Breast epithelium (tissue), 3 donors: ENCODE data around the gene GPC6.

Source experiments
- POLR2A ChIP-seq: fragments of 450-650 bp; IDR thresholded peaks from one replicate; pipeline ENCODE4 v1.6.1; 2016; ENCODE audit warnings: antibody characterized with exemption, mild to moderate bottlenecking, moderate library complexity
- POLR2AphosphoS5 ChIP-seq, 3 donors: sonication (generic); formaldehyde crosslinking; IDR thresholded peaks; one replicate each; pipeline ENCODE4 v1.6.1; 2017; ENCODE audit warnings: antibody characterized with exemption in 3 of 3
- TF ChIP-seq, protein P1 (sequence below), 3 donors: fragments of 450-650 bp; IDR thresholded peaks; one replicate each; pipeline ENCODE4 v1.5.1; 2016 to 2017; ENCODE audit warnings: antibody characterized with exemption in 3 of 3, mild to moderate bottlenecking in 3 of 3, moderate library complexity in 3 of 3

DNA sequence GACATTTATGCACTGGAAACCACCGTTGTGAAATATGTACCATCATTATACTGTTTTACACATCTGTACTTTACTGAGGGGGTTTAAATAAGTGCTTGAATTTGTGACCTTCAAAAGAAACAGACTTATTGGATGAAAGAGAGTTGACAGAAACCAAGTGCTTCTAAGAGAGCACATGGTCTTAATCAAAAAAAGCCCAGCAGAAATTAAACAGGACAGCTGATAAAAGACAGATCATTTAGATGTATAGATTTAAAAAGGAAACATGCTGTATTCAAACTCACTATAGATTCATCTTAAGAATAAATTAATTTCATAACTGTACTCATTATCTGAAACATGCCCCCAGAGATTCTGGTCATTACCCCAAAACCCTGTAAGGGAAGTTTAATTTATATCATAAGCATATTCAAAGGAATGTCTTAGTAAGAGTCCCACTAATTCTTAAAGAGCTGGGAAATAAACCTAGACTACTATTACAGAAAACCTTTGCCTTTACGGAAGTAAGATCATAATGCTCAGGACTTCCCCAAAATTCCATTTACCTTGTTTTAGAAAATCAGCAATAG lies 831.1 kb downstream of the GPC6 start:
- TF ChIP-seq, protein P1, sequence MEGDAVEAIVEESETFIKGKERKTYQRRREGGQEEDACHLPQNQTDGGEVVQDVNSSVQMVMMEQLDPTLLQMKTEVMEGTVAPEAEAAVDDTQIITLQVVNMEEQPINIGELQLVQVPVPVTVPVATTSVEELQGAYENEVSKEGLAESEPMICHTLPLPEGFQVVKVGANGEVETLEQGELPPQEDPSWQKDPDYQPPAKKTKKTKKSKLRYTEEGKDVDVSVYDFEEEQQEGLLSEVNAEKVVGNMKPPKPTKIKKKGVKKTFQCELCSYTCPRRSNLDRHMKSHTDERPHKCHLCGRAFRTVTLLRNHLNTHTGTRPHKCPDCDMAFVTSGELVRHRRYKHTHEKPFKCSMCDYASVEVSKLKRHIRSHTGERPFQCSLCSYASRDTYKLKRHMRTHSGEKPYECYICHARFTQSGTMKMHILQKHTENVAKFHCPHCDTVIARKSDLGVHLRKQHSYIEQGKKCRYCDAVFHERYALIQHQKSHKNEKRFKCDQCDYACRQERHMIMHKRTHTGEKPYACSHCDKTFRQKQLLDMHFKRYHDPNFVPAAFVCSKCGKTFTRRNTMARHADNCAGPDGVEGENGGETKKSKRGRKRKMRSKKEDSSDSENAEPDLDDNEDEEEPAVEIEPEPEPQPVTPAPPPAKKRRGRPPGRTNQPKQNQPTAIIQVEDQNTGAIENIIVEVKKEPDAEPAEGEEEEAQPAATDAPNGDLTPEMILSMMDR (IDR thresholded peaks at IDR 0.05), result no peak
- no peak for TF ChIP-seq POLR2A
- no peak for TF ChIP-seq POLR2AphosphoS5 (IDR thresholded peaks at IDR 0.05)
